ENCODE data around the gene RIPK1.
"Not testable (repeated sequence)": the region's sequence is repeated elsewhere in the genome, so short reads cannot be mapped to it uniquely, and the experiment has no call there.

Gene RIPK1

DNA sequence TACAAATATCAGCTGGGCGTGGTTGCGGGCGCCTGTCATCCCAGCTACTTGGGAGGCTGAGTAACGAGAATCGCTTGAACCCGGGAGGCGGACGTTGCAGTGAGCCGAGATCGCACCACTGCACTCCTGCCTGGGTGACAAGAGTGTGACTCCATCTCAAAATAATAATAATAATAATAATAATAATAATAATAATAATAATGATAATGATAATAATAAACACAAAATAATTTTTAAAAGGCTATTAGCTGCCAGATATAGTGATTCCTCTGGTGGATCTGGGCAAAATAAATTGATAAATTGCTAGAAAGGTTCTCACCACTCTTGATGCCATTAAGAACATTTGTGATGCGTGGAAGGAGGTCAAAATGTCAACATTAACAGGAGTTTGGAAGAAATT is 8.2 kb upstream of the RIPK1 start:
- not testable (repeated sequence) for H3K27me3 Mint-ChIP-seq, H3K27ac Mint-ChIP-seq, H3K4me3 Mint-ChIP-seq, ATAC-seq, DNase-seq, H3K9me3 Mint-ChIP-seq
- peaks cover 32% of the 10 kb centered on the region for H3K4me1 Mint-ChIP-seq

GRCh38 chr6:3061501-3061941 is 6.8 kb upstream of the RIPK1 start:
- DNase-seq (no peak), ATAC-seq (no peak)
- H3K27ac Mint-ChIP-seq: no peak overlapping the region
- H3K9me3 Mint-ChIP-seq: no peaks in the 10 kb centered on the region
- H3K27me3 Mint-ChIP-seq: no peaks in the 10 kb centered on the region
- H3K4me3 Mint-ChIP-seq: no peak overlapping the region
- peaks cover 37% of the 10 kb centered on the region for H3K4me1 Mint-ChIP-seq

- not testable (repeated sequence) for H3K9me3 Mint-ChIP-seq, DNase-seq, H3K27me3 Mint-ChIP-seq
- Mint-ChIP-seq H3K27ac (peak overlapping the region; percentile 61 to 74), H3K4me3 (peak overlapping the region; percentile 88 to 96), H3K4me1 (peaks cover 55% of the 10 kb centered on the region)
- ATAC-seq: peak; percentile 3
Measured at GRCh38 chr6:3063340-3063732, 5.0 kb upstream of the RIPK1 start.

GRCh38 chr6:3063733-3064700 is 4.3 kb upstream of the RIPK1 start:
- peak overlapping the region; percentile 88 to 96 for H3K4me3 Mint-ChIP-seq
- H3K4me1 Mint-ChIP-seq: peaks cover 49% of the 10 kb centered on the region
- no peaks in the 10 kb centered on the region for H3K9me3 Mint-ChIP-seq
- H3K27me3 Mint-ChIP-seq: no peaks in the 10 kb centered on the region
- ATAC-seq (peak; percentile 90), DNase-seq (peak; percentile 92 to 93)
- H3K27ac Mint-ChIP-seq: peak overlapping the region; percentile 67 to 87

DNA sequence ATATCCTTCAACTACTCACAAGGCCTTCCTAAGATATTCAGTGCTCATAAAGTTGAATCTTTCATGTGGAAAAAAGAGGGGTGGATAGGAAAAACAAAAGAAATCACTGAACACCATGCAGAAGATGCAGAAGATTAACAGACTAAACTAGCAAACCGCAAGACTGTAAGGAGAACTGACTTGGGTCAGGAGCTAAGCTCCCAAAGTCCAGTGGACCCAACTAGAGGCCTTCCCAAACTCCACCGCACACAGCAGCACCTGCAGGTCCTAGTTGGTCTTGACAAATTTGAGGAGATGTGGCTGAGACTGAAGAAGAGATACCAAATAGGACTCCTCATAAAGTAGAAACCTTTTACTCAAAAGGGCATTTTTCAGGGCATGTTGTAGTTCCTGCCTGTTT is 3.3 kb downstream of the RIPK1 start:
- Mint-ChIP-seq H3K9me3 (no peaks in the 10 kb centered on the region), H3K27ac (no peak overlapping the region), H3K4me3 (no peak overlapping the region), H3K27me3 (no peaks in the 10 kb centered on the region), H3K4me1 (peaks cover 80% of the 10 kb centered on the region)
- no peak for ATAC-seq
- no peak for DNase-seq

- no peak overlapping the region for H3K27ac Mint-ChIP-seq
- ATAC-seq: no peak
- H3K4me1 Mint-ChIP-seq: peaks cover 78% of the 10 kb centered on the region
- DNase-seq: no peak
- H3K9me3 Mint-ChIP-seq: no peaks in the 10 kb centered on the region
- H3K27me3 Mint-ChIP-seq: no peaks in the 10 kb centered on the region
- H3K4me3 Mint-ChIP-seq: no peak overlapping the region
Measured at GRCh38 chr6:3072798-3073197, 4.5 kb downstream of the RIPK1 start.

GRCh38 chr6:3073382-3073781 is 5.1 kb downstream of the RIPK1 start:
- ATAC-seq: no peak
- H3K4me3 Mint-ChIP-seq: no peak overlapping the region
- peaks cover 73% of the 10 kb centered on the region for H3K4me1 Mint-ChIP-seq
- no peak overlapping the region for H3K27ac Mint-ChIP-seq
- no peaks in the 10 kb centered on the region for H3K9me3 Mint-ChIP-seq
- no peak for DNase-seq
- H3K27me3 Mint-ChIP-seq: no peaks in the 10 kb centered on the region

- Mint-ChIP-seq H3K27me3 (no peaks in the 10 kb centered on the region), H3K9me3 (no peaks in the 10 kb centered on the region), H3K4me3 (peak overlapping the region; percentile 57 to 74), H3K4me1 (peaks cover 57% of the 10 kb centered on the region), H3K27ac (peak overlapping the region; percentile 97)
- ATAC-seq (no peak), DNase-seq (no peak)
Measured at GRCh38 chr6:3075772-3076113, 7.4 kb downstream of the RIPK1 start.

- Mint-ChIP-seq H3K9me3 (no peaks in the 10 kb centered on the region), H3K4me3 (no peak overlapping the region), H3K27me3 (no peaks in the 10 kb centered on the region), H3K27ac (no peak overlapping the region), H3K4me1 (peaks cover 52% of the 10 kb centered on the region)
- DNase-seq: no peak
- no peak for ATAC-seq
Measured at GRCh38 chr6:3076320-3076719, 8.0 kb downstream of the RIPK1 start.

GRCh38 chr6:3077430-3077829 is 9.1 kb downstream of the RIPK1 start:
- no peak overlapping the region for H3K27ac Mint-ChIP-seq
- ATAC-seq: no peak
- peak overlapping the region in 1 of 2 donors; percentile 10 for H3K4me3 Mint-ChIP-seq
- no peaks in the 10 kb centered on the region for H3K9me3 Mint-ChIP-seq
- H3K27me3 Mint-ChIP-seq: no peaks in the 10 kb centered on the region
- peaks cover 45% of the 10 kb centered on the region for H3K4me1 Mint-ChIP-seq
- DNase-seq: no peak

GRCh38 chr6:3078952-3079351 is 10.7 kb downstream of the RIPK1 start:
- H3K27me3 Mint-ChIP-seq: not testable (repeated sequence)
- peaks cover 34% of the 10 kb centered on the region for H3K4me1 Mint-ChIP-seq

GRCh38 chr6:3079682-3080081 is 11.4 kb downstream of the RIPK1 start:
- peaks cover 29% of the 10 kb centered on the region for H3K4me1 Mint-ChIP-seq
- ATAC-seq (no peak), DNase-seq (no peak)
- H3K4me3 Mint-ChIP-seq: no peak overlapping the region
- H3K27me3 Mint-ChIP-seq: no peaks in the 10 kb centered on the region
- H3K27ac Mint-ChIP-seq: no peak overlapping the region
- H3K9me3 Mint-ChIP-seq: no peaks in the 10 kb centered on the region

More at GRCh38 chr6:3078952-3079351, 10.7 kb downstream of the RIPK1 start:
- H3K27ac Mint-ChIP-seq, H3K4me3 Mint-ChIP-seq, DNase-seq, ATAC-seq, H3K9me3 Mint-ChIP-seq: not testable (repeated sequence)

- DNase-seq (no peak), ATAC-seq (no peak)
- H3K4me3 Mint-ChIP-seq: no peak overlapping the region
- no peaks in the 10 kb centered on the region for H3K9me3 Mint-ChIP-seq
- H3K27ac Mint-ChIP-seq: peak overlapping the region in 1 of 2 donors; percentile 50
- no peaks in the 10 kb centered on the region for H3K27me3 Mint-ChIP-seq
- peaks cover 6% of the 10 kb centered on the region for H3K4me1 Mint-ChIP-seq
Measured at GRCh38 chr6:3081960-3082359, 13.7 kb downstream of the RIPK1 start.

DNA sequence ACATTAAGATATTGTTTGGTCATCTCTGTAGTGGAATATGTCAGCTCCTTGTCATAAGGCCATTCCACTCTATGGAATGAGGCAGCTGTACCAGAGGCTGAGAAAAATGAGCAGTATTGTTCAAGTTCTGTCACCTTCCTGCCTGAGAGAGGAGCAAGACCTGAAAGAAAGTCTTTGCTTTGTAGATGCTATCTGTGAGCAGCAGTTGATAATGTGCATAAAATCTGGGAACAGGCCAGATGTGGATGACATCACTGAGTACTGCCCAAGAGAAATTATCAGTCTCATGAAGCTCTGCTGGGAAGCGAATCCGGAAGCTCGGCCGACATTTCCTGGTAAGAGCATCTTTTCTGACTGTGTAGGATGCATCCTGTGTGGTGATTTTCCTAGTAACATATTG is 16.8 kb downstream of the RIPK1 start:
- H3K9me3 Mint-ChIP-seq: no peaks in the 10 kb centered on the region
- DNase-seq (no peak), ATAC-seq (no peak)
- no peak overlapping the region for H3K4me3 Mint-ChIP-seq
- no peak overlapping the region for H3K27ac Mint-ChIP-seq
- H3K4me1 Mint-ChIP-seq: peaks cover 7% of the 10 kb centered on the region
- no peaks in the 10 kb centered on the region for H3K27me3 Mint-ChIP-seq

GRCh38 chr6:3086282-3086946 is 18.1 kb downstream of the RIPK1 start:
- DNase-seq (no peak), ATAC-seq (no peak)
- Mint-ChIP-seq H3K4me3 (no peak overlapping the region), H3K27me3 (no peaks in the 10 kb centered on the region), H3K9me3 (peaks cover 0 to 4% of the 10 kb centered on the region in 2 donors), H3K27ac (peak overlapping the region in 1 of 2 donors; percentile 27), H3K4me1 (peaks cover 7% of the 10 kb centered on the region)

DNA sequence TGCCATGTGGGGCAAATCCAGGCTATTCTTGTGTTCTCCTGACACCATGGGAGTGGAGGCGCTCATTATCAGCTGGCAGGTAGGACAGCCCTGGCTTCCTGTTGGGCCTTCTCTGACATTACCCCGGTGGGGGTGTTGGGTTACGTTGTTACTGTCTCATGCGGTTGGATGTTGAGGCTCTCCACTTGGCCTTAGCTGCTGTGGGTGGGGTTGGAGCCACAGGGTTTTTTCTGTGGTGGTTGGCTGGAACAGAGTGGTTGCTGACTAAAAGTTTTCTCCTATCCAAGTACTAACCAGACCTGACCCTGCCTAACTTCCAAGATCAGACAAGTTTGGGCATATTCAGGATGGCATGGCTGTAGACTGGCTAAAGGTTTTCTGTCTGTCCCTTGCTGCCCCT is 20.2 kb downstream of the RIPK1 start:
- ATAC-seq (no peak), DNase-seq (no peak)
- Mint-ChIP-seq H3K27ac (peak overlapping the region in 1 of 2 donors; percentile 61), H3K4me1 (peaks cover 7% of the 10 kb centered on the region), H3K9me3 (peaks cover 0 to 4% of the 10 kb centered on the region in 2 donors), H3K4me3 (no peak overlapping the region), H3K27me3 (no peaks in the 10 kb centered on the region)

Data from stimulated activated naive CD8-positive, alpha-beta T cell treated with anti-CD3 and anti-CD28 coated beads, Interleukin-15, amount 100 ng/mL, for 72 hours (primary cell).